HFFc6 (cell line): ENCODE measurements around the gene TBL1XR1. TPM values are rescaled to one million over a fixed set of nuclear protein-coding genes. Genes with fewer than 3 reads are reported as not detected.

Experiments
- DNase-seq: peaks from one replicate; pipeline ENCODE4 v3.0.0-alpha.2; 2018
- H3K27ac Mint-ChIP-seq: 2 replicates; pipeline ENCODE4 v1.8.0; 2020; ENCODE audit warnings: mild to moderate bottlenecking, mixed read lengths
- H3K27me3 Mint-ChIP-seq: 2 replicates; pipeline ENCODE4 v1.8.0; 2021; ENCODE audit warnings: mild to moderate bottlenecking, moderate library complexity, mixed read lengths; ENCODE audit not compliant: insufficient read depth
- H3K36me3 Mint-ChIP-seq: 2 replicates; pipeline ENCODE4 v1.8.0; 2021; ENCODE audit warnings: low read depth, mixed read lengths
- H3K4me1 Mint-ChIP-seq: 2 replicates; pipeline ENCODE4 v1.8.0; 2020; ENCODE audit warnings: low read depth, mixed read lengths
- H3K4me3 Mint-ChIP-seq: 2 replicates; pipeline ENCODE4 v1.8.0; 2020; ENCODE audit warnings: mild to moderate bottlenecking, moderate library complexity, mixed read lengths
- H3K9me3 Mint-ChIP-seq: 2 replicates; pipeline ENCODE4 v1.8.0; 2020; ENCODE audit warnings: mild to moderate bottlenecking, mixed read lengths
- total RNA-seq, 6 experiments: library from RNA; stranded (reverse); fragmentation: NEBNext Ultra II Directional; extraction: Animal tissue kit (Norgen Biotek cat#: 25700); gene quantifications; 2 replicates in 1 of 6; 3 replicates in 5 of 6; pipeline ENCODE4 v1.2.3, GENCODE V29; 2021
- TF ChIP-seq, protein P1 (sequence below): fragments of 200-600 bp; sonication (generic); IDR thresholded peaks from 2 replicates; pipeline ENCODE4 v1.5.0; 2021; ENCODE audit warnings: antibody characterized with exemption, mild to moderate bottlenecking

The TBL1XR1 gene
- total RNA-seq, 6 experiments from 2014 or later = 89.5 to 131 (median 114) TPM

DNA sequence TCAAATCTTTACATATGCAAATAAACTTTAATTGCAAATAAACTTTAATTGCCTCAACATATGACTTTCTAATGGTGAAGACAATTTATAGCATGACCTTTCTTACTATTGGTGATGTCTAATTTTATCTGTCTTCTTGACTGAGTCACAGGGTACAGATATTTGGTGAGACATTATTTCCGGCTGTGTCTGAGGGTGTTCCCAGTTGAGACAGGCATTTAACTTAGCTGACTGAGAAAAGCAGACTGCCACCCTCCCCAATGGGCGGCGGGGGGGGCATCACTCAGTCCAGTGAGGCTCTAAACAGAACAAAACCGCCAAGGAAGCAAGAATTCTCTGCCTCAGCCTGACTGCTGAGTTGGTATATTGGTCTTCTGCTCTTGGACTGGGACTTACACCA is 160.0 kb downstream of the TBL1XR1 start:
- peaks cover 52% of the 10 kb centered on the region for H3K36me3 Mint-ChIP-seq
- peaks cover 5% of the 10 kb centered on the region for H3K27me3 Mint-ChIP-seq
- no peak overlapping the region; the same call in 1 of the 2 replicates for H3K27ac Mint-ChIP-seq
- H3K4me1 Mint-ChIP-seq = peaks cover 28% of the 10 kb centered on the region
- no peak for DNase-seq
- TF ChIP-seq, protein P1, sequence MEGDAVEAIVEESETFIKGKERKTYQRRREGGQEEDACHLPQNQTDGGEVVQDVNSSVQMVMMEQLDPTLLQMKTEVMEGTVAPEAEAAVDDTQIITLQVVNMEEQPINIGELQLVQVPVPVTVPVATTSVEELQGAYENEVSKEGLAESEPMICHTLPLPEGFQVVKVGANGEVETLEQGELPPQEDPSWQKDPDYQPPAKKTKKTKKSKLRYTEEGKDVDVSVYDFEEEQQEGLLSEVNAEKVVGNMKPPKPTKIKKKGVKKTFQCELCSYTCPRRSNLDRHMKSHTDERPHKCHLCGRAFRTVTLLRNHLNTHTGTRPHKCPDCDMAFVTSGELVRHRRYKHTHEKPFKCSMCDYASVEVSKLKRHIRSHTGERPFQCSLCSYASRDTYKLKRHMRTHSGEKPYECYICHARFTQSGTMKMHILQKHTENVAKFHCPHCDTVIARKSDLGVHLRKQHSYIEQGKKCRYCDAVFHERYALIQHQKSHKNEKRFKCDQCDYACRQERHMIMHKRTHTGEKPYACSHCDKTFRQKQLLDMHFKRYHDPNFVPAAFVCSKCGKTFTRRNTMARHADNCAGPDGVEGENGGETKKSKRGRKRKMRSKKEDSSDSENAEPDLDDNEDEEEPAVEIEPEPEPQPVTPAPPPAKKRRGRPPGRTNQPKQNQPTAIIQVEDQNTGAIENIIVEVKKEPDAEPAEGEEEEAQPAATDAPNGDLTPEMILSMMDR = no peak
- no peaks in the 10 kb centered on the region for H3K9me3 Mint-ChIP-seq
- H3K4me3 Mint-ChIP-seq = no peak overlapping the region

DNA sequence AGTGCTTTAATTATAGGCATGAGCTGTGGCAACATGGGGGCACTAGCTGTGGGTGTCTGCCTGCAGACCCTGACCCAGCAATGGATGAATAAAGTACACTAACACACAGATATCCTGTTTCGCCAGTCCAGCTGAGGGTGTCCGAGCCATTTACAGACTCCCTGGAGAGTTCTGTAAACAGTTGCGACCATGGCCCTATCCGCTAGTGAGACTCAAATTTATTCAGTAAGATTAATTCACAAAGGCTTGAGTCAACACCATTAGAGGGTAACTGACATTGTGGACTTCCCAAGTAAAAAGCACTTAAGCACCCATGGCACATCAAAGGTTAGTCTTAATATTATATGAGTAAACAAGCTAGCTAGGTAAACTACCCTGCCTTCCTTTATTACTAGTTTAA is 161.6 kb downstream of the TBL1XR1 start:
- DNase-seq = no peak
- peaks cover 23% of the 10 kb centered on the region for H3K4me1 Mint-ChIP-seq
- no peaks in the 10 kb centered on the region for H3K9me3 Mint-ChIP-seq
- TF ChIP-seq, protein P1 = no peak
- H3K27me3 Mint-ChIP-seq = peaks cover 1% of the 10 kb centered on the region; the same call in 1 of the 2 replicates
- no peak overlapping the region for H3K4me3 Mint-ChIP-seq
- H3K27ac Mint-ChIP-seq = no peak overlapping the region
- peaks cover 50% of the 10 kb centered on the region for H3K36me3 Mint-ChIP-seq

DNA sequence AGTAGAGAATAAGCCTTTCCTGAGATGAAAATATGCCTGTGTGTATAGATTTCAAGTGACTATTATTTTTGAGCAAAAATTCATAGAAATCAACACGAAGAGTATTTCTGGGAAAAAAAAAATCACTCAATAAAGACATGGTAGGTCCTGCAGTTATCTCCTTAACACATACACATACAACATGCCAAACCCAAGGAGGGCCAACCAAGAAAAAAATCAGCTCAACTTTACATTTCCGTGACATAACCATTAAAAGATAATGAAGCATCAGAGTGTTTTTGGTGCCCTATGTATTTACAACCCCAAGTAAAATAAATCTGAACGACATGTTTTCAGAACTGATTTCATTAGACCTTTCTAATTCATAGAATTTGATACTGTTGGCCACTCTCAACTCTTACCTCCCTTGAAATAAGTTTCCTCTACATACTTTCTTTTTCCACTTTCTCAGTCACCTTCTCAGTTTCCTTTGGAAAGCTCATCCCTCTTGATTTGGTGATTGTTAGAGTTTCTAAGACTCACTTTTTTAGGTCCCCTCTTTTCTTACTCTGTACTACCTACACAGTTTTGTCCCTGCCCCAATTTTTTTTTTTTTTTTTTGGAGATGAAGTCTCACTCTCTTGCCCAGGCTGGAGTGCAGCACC is 162.3 kb downstream of the TBL1XR1 start:
- no peak for DNase-seq
- Mint-ChIP-seq H3K36me3 (peaks cover 44% of the 10 kb centered on the region), H3K9me3 (no peaks in the 10 kb centered on the region), H3K27me3 (no peaks in the 10 kb centered on the region), H3K27ac (no peak overlapping the region), H3K4me3 (no peak overlapping the region), H3K4me1 (peaks cover 23% of the 10 kb centered on the region)
- TF ChIP-seq, protein P1 = no peak

DNA sequence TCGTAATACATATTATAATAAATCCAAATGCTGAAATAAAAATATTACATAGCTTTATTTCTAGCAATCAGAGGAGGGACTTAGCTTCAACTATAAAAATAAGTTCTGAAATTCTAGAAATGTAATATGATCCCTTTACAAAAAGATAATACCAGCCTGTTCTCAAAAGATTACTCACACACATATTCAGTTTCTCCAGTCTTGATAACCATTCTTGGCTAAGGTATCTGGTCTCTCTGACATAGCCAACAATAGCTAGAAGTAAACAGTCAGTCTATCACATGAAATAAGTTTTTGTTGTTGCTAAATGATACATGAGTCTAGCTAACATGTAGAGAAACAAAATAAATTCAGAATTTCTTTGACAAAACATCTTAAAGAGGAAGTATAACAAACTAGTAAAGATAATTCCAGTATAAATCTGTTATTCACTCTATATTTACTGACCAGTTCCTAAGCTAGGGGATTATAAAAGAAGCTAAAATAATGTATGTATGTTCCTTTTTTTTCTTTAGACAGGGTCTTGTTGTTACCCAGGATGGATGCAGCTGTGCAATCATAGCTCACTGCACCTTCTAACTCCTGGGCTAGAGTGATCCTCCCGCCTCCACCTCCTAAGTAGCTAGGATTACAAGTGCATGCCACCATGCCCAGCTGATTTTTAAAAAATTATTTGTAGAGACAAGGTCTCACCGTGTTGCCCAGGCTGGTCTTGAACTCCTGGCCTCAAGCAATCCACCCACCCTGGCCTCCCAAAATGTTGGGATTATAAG is 170.6 kb downstream of the TBL1XR1 start:
- no peak overlapping the region for H3K4me3 Mint-ChIP-seq
- TF ChIP-seq, protein P1 = no peak
- no peak overlapping the region for H3K27ac Mint-ChIP-seq
- no peaks in the 10 kb centered on the region for H3K9me3 Mint-ChIP-seq
- H3K4me1 Mint-ChIP-seq = peaks cover 24% of the 10 kb centered on the region
- H3K36me3 Mint-ChIP-seq = peaks cover 27% of the 10 kb centered on the region
- H3K27me3 Mint-ChIP-seq = no peaks in the 10 kb centered on the region
- DNase-seq = no peak

DNA sequence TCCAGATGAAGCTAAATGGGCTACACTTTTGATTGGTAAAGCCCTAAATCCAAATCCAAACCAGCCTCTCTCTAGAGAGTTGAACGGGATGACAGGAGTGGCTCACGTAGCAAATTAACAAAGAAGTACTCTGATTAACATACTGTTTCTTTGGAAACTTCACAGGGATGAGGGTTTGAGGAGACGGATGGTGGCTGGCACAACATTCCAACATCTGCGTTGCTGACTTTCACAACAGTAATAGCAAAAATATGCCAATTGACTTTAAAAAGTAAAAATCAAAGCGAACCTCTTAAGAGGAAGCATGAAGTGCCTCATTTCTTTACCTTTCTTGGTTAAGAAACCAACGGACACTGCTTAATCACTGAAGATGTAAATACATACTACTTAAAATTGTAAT is 181.4 kb downstream of the TBL1XR1 start:
- no peaks in the 10 kb centered on the region for H3K4me1 Mint-ChIP-seq
- H3K27ac Mint-ChIP-seq = no peak overlapping the region
- no peaks in the 10 kb centered on the region for H3K27me3 Mint-ChIP-seq
- TF ChIP-seq, protein P1 = no peak
- H3K36me3 Mint-ChIP-seq = peaks cover 21% of the 10 kb centered on the region
- DNase-seq = no peak
- no peaks in the 10 kb centered on the region for H3K9me3 Mint-ChIP-seq
- no peak overlapping the region for H3K4me3 Mint-ChIP-seq
